Testis (tissue), 2 donors: ENCODE measurements around the gene SCIN.

ENCODE experiments used
- CTCF ChIP-seq, 3 experiments: fragments of 450-650 bp in 2 of 3; fragments of 200-600 bp in 1 of 3; sonication (generic) in 1 of 3; IDR thresholded peaks; one replicate each; pipeline ENCODE4 v1.5.1; 2016 to 2019; ENCODE audit warnings: antibody characterized with exemption in 3 of 3, mild to moderate bottlenecking in 2 of 3, moderate library complexity in 1 of 3
- POLR2A ChIP-seq: fragments of 450-650 bp; IDR thresholded peaks from one replicate; pipeline ENCODE4 v1.6.1; 2017; ENCODE audit warnings: antibody characterized with exemption, mild to moderate bottlenecking, moderate library complexity

GRCh38 chr7:12567015-12567414, 3.5 kb upstream of the SCIN start:
- no peak for TF ChIP-seq CTCF (IDR thresholded peaks at IDR 0.05)
- TF ChIP-seq POLR2A = no peak
